ENCODE data around the gene WIPF1. TPM values are rescaled to one million over a fixed set of nuclear protein-coding genes. Genes with fewer than 3 reads are reported as not detected.

WIPF1 gene
- total RNA-seq, 2 experiments from 2014 or later: 465 to 588 TPM

DNA sequence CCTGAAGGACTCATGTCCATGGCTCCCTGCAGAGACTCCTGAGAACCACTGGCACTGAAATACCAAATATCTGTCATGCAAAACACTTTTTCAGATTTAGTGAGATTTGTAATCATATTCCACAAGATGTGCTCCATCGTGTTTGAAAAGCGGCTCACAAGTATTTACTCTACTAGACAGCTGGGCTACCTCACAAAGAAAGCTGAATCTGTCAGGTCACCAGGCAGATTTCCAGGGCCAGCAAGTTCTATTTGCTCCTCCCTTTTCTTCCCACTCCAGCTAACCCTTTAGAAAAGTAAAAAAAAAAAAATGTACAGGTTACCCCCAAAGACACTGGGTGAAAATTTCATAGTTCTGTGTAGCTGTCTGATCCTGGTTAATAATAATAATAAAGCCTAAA, 22.9 kb downstream of the WIPF1 start:
- H3K9me3 Mint-ChIP-seq (ENCODE audit: low read depth): no peaks in the 10 kb centered on the region
- no peak for DNase-seq
- no peak for ATAC-seq
- peaks cover 73% of the 10 kb centered on the region for H3K4me1 Mint-ChIP-seq
- peak overlapping the region; percentile 26 for H3K27ac Mint-ChIP-seq
- H3K27me3 Mint-ChIP-seq: no peaks in the 10 kb centered on the region
- H3K36me3 Mint-ChIP-seq: peaks cover 74% of the 10 kb centered on the region
- H3K4me3 Mint-ChIP-seq: no peak overlapping the region
- CTCF ChIA-PET: interaction anchor here (0.9 to 3.6 kb wide), 6 partner anchors 9 to 123 kb away, joined by 4 to 10 read pairs (median 4); no protein-coding TSS in a partner anchor

DNA sequence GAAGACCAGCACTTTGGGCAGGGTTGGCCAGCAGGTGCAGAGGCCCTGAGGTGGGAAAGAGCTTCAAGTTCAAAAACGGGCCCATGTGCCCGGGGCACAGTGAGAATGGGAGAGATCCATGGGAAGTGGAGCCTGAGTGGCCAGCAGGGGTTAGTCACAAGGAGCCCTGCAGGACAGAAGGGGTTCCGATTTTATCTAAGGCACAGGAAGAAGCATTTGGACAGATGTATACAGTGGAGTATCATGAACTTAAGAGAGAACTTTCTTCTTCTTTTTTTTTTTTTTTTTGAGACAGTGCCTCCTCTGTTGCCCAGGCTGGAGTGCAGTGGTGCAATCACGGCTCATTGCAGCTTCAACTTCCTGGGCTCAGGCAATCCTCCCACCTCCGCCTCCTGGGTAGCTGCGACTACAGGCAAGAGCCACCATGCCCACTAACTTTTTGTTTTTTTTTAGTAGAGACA, 24.0 kb downstream of the WIPF1 start:
- H3K4me1 Mint-ChIP-seq: peaks cover 73% of the 10 kb centered on the region
- DNase-seq (no peak), ATAC-seq (peak; percentile 27)
- H3K27me3 Mint-ChIP-seq: no peaks in the 10 kb centered on the region
- CTCF ChIA-PET: interaction anchor here (0.9 to 3.6 kb wide), 6 partner anchors 8 to 110 kb away, joined by 3 to 10 read pairs (median 4); no protein-coding TSS in a partner anchor
- H3K4me3 Mint-ChIP-seq: no peak overlapping the region
- H3K9me3 Mint-ChIP-seq (ENCODE audit: low read depth): no peaks in the 10 kb centered on the region
- peak overlapping the region; percentile 7 for H3K27ac Mint-ChIP-seq
- H3K36me3 Mint-ChIP-seq: peaks cover 79% of the 10 kb centered on the region

DNA sequence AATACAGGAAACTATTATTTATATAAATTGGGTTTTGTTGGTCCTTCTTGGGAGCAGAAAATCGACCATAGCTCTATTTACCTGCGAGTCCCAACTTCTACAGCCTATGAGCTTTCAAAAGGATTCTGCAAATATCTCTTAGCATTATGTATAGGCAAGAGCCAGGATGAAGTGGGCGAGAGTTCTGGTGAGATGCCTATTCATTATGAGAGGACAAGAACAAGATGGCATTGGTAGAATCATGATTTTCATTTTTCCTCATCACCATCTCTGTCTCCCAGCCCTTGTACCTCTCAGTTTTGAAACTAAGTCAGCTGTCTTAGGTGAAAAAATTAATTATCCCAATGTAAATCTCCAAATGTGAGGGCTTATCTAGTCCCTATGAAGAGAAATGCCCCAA, 25.0 kb downstream of the WIPF1 start:
- CTCF ChIA-PET: interaction anchor here (1.0 to 1.5 kb wide), 3 partner anchors 10 to 31 kb away, joined by 3 to 4 read pairs (median 3); no protein-coding TSS in a partner anchor
- Mint-ChIP-seq H3K4me1 (peaks cover 74% of the 10 kb centered on the region), H3K27me3 (no peaks in the 10 kb centered on the region), H3K27ac (peak overlapping the region; percentile 15), H3K4me3 (no peak overlapping the region), H3K9me3 (ENCODE audit: low read depth) (no peaks in the 10 kb centered on the region), H3K36me3 (peaks cover 80% of the 10 kb centered on the region)
- ATAC-seq: no peak
- DNase-seq: no peak

DNA sequence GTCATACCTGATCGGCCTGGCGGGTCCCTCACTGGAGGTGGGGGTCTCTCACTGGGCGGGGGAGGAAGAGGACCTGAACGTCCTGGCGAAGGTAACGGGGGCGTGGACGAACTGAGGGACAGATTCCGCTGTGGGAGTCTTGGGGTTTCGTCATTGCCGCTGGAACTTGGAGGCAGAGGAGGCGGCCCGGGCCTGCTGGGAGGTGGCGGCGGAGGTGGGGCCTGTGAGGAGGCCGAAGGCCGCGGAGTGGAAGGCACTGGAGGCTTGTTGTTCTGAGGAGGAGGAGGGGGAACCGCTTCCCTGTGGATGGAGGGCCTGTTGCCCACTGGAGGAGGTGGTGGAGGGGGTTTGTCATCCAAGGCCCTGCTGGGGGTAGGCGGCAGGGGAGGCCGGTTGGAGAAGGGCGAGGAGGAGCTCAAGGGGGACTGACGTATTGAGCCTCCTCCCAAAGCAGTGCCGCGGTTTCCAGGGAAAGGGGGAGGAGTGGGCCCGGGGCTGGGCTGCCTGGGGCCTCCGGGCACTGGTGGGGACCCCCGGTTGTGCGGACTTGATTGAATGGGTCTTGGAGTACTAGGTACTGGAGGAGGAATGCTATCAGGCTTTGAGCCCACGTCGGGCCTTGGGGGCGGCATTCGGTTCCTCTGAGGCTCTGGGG, 25.8 kb downstream of the WIPF1 start:
- H3K27me3 Mint-ChIP-seq: no peaks in the 10 kb centered on the region
- CTCF ChIA-PET: interaction anchor here (1.0 to 1.9 kb wide), 4 partner anchors 11 to 32 kb away, joined by 3 to 7 read pairs (median 4); no protein-coding TSS in a partner anchor
- ATAC-seq (no peak), DNase-seq (no peak)
- H3K4me1 Mint-ChIP-seq: peaks cover 75% of the 10 kb centered on the region
- H3K9me3 Mint-ChIP-seq (ENCODE audit: low read depth): no peaks in the 10 kb centered on the region
- peaks cover 84% of the 10 kb centered on the region for H3K36me3 Mint-ChIP-seq
- no peak overlapping the region for H3K4me3 Mint-ChIP-seq
- peak overlapping the region; percentile 37 for H3K27ac Mint-ChIP-seq

DNA sequence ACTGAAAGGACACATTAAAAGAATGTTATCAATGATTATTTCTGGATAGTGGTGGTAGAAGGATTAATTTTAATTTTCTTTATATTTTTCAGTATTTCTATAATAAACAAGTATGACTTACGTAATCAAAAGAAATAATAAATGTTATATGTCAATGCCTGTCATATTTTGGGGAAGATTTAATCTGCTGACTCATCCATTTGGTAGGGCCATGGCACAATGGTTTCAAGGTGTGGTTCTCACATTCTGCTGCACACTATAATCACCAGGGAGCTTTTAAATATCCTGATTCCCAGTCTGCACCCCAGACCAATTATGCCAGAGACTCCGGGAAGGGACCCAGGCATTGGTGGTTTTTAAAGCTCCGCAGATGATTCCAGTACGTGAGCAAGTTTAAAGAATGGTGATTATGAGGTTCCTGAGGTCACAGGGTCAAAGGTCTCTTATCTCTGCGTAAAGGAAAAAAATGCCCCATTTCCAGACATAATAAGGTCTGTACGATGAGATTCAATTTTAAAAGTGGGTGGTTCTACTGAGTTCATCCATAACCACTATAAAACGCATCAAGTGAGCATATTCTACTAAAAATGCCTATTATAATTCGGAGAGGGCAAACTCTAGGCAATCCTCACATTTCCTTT, 27.2 kb downstream of the WIPF1 start:
- no peak for ATAC-seq
- Mint-ChIP-seq H3K4me1 (peaks cover 69% of the 10 kb centered on the region), H3K4me3 (no peak overlapping the region), H3K36me3 (peaks cover 86% of the 10 kb centered on the region), H3K9me3 (ENCODE audit: low read depth) (no peaks in the 10 kb centered on the region), H3K27me3 (no peaks in the 10 kb centered on the region), H3K27ac (no peak overlapping the region)
- CTCF ChIA-PET: interaction anchor here (1.5 to 1.9 kb wide), 3 partner anchors 10 to 115 kb away, joined by 3 to 7 read pairs (median 4); no protein-coding TSS in a partner anchor
- no peak for DNase-seq

DNA sequence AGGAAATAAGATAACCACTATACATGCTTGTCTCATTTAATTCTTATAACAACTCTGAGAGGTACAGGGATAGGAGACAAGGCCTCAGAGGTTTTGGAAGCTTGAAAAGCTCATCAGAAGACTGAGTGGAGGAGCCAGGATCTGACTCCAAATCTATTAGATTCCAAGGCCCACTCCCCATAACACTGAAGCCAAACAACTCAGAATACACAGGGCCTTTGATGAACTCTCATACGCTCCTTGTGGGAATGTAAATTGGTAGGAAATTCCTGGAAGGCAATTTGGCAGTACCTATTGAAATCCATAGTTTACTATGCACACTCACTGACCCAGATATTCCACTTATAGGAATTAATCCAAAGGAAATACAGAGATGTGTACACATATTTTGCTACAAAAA, 27.9 kb downstream of the WIPF1 start:
- Mint-ChIP-seq H3K27ac (peak overlapping the region; percentile 20), H3K9me3 (ENCODE audit: low read depth) (no peaks in the 10 kb centered on the region), H3K36me3 (peaks cover 84% of the 10 kb centered on the region), H3K4me3 (no peak overlapping the region), H3K4me1 (peaks cover 64% of the 10 kb centered on the region), H3K27me3 (no peaks in the 10 kb centered on the region)
- ATAC-seq (no peak), DNase-seq (no peak)
- CTCF ChIA-PET: interaction anchor here (1.5 to 1.9 kb wide), 3 partner anchors 11 to 116 kb away, joined by 3 to 7 read pairs (median 4); no protein-coding TSS in a partner anchor

DNA sequence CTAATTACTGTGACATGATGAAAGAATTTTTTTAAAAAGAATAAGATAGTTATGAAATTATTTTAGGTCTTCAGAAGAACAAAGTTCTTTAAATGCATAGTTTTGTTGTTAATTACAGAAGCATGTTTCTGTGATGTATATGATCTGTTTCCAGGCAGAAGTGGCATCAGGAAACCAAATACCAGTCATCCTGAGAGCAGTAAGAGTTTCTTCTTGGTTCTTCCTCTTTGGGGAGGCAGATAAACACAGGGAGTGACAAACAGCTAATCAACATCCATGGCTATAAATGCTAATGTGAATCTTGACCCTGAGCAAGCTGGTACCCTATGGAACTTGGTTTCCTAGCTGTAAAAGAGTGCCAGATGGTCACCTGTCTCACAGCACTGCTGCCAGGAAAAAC, 29.2 kb downstream of the WIPF1 start:
- Mint-ChIP-seq H3K27ac (peak overlapping the region; percentile 24), H3K4me1 (peaks cover 53% of the 10 kb centered on the region)
- ATAC-seq: peak; percentile 63

DNA sequence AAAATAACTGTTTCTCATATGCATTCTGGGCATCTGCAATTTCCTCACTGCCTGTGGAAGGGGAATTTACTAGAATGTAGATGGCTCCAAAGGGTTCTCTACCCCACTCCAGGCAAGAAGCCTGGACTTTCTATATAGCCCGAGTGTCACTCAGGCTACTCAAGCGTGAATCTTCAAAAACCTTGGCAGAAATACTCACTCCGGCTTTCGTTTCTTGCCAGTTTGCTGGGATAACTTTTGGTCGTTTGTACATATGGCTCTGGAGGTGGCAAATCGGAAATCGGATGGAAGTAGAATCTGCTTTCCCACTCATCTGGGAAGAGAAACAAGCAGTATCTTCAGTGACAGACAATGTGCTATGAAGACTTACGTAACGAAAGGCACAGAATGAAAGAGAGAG, 30.7 kb downstream of the WIPF1 start:
- Mint-ChIP-seq H3K9me3 (ENCODE audit: low read depth) (no peaks in the 10 kb centered on the region), H3K36me3 (peaks cover 81% of the 10 kb centered on the region), H3K27ac (no peak overlapping the region), H3K27me3 (no peaks in the 10 kb centered on the region), H3K4me1 (peaks cover 47% of the 10 kb centered on the region), H3K4me3 (no peak overlapping the region)
- CTCF ChIA-PET: interaction anchor here (1.7 to 3.6 kb wide), 2 partner anchors 31 to 105 kb away, joined by 5 to 16 read pairs; partner anchors contain the start of gene WIPF1
- DNase-seq (peak; percentile 8), ATAC-seq (no peak)

More for the DNA sequence above, 29.2 kb downstream of the WIPF1 start:
- H3K9me3 Mint-ChIP-seq (ENCODE audit: low read depth): no peaks in the 10 kb centered on the region
- H3K36me3 Mint-ChIP-seq: peaks cover 82% of the 10 kb centered on the region
- CTCF ChIA-PET: interaction anchor here (0.9 to 3.6 kb wide), 8 partner anchors 14 to 120 kb away, joined by 3 to 16 read pairs (median 4); partner anchors contain the start of gene WIPF1
- peak; percentile 36 for DNase-seq
- no peak overlapping the region for H3K4me3 Mint-ChIP-seq
- no peaks in the 10 kb centered on the region for H3K27me3 Mint-ChIP-seq

DNA sequence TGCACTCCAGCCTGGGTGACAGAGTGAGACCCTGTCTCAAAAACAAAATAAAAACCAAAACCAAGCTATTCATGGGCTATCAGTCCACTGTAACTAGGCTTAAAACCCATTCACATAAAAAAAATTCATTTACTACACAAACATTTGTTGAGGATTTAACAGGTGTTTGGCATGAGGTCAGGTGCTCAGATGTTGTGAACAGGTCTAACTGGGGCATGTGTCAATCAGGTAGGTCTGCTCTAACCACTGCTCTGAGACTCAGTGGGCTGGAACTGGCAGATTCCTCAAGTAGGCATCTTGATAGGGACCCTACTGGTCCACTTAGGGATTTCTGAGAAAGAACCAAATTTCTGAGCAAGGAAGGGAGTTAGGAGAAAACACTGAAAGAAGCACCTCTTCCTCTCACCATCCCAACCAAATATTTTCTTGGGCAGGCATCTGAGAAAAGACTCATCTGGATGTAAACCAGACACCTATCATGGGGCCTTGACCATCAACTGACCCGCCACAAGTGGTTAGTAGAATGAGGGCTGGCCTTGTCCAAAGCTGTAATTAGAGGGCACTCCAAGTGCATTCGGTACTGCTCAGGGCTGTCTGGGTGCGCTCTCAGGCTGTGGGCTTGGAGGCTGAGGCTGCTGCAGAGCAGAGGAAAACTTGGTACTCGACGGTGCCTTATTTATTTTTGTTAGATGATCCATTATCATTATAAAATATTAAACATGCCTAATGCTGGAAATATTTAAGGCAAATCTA, 33.9 kb downstream of the WIPF1 start:
- CTCF ChIA-PET: interaction anchor here (0.8 to 0.9 kb wide), 2 partner anchors 9 to 13 kb away, joined by 3 read pairs; no protein-coding TSS in a partner anchor
- no peak for ATAC-seq

DNA sequence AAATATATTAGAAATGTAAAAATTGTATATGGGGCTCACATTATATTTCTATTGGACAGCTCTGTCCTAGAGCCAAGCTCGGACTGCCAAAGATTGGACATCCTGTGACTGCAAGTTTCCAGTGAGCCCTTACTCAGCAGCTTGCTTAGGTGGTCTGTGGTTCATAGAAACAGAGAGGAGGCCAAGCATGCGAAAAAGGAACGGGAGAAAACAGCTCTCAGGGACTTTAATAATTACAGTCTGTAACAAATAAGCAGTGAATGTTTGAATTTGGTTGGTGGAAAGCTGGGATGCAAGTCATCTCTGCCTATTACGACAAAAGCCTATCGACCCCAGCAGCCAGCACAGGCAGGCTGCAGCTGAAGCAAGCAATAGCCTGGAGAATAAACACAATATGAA, 35.6 kb downstream of the WIPF1 start:
- Mint-ChIP-seq H3K9me3 (ENCODE audit: low read depth) (no peaks in the 10 kb centered on the region), H3K4me1 (peaks cover 11% of the 10 kb centered on the region), H3K4me3 (no peak overlapping the region), H3K36me3 (peaks cover 64% of the 10 kb centered on the region), H3K27me3 (no peaks in the 10 kb centered on the region), H3K27ac (no peak overlapping the region)
- ATAC-seq (no peak), DNase-seq (peak; percentile 4)
- CTCF ChIA-PET: interaction anchor here (1.1 to 2.5 kb wide), 2 partner anchors 13 to 100 kb away, joined by 3 to 10 read pairs; no protein-coding TSS in a partner anchor

More for the DNA sequence above, 33.9 kb downstream of the WIPF1 start:
- Mint-ChIP-seq H3K27me3 (no peaks in the 10 kb centered on the region), H3K36me3 (peaks cover 70% of the 10 kb centered on the region), H3K4me1 (peaks cover 20% of the 10 kb centered on the region), H3K4me3 (no peak overlapping the region), H3K9me3 (ENCODE audit: low read depth) (no peaks in the 10 kb centered on the region), H3K27ac (peak overlapping the region; percentile 46)
- peak; percentile 30 for DNase-seq

DNA sequence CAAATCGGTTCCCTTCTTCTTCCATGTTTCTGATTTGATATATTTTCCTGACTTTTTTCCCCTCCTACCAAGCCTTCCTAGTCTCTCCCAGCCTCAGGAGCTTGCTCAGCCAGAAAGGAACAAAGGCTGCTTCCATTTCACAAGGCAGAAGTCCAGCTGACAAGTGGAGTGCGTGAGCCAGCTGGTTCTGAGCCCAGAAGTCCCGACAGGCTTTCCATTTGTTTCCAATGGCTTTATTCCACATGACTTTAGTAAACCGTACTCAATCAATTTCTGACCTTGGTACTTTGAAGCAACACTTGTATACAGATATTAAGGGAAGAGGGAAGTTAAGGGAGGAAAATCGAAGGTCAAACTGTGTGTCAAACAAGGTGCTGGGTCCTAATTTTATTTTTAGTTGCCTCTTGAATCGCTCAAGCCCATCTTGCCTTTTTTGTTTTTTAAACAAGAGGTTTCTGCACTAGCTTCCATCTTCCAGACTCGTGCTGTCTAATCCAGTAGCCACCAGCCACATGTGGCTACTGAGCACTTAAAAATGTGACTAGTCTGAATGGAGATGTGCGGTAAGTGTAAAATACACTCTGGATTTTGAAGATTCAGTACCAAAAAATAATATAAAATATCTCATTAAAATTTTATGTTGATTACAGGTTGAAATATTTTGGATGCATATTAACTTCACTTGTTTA, 36.2 kb downstream of the WIPF1 start:
- CTCF ChIA-PET: interaction anchor here (1.1 to 2.5 kb wide), 2 partner anchors 14 to 100 kb away, joined by 3 to 10 read pairs; no protein-coding TSS in a partner anchor
- no peak overlapping the region for H3K4me3 Mint-ChIP-seq
- no peaks in the 10 kb centered on the region for H3K9me3 Mint-ChIP-seq (ENCODE audit: low read depth)
- peaks cover 59% of the 10 kb centered on the region for H3K36me3 Mint-ChIP-seq
- peaks cover 12% of the 10 kb centered on the region for H3K4me1 Mint-ChIP-seq
- no peak for ATAC-seq
- peak overlapping the region; percentile 65 for H3K27ac Mint-ChIP-seq
- DNase-seq: peak; percentile 16
- H3K27me3 Mint-ChIP-seq: no peaks in the 10 kb centered on the region

DNA sequence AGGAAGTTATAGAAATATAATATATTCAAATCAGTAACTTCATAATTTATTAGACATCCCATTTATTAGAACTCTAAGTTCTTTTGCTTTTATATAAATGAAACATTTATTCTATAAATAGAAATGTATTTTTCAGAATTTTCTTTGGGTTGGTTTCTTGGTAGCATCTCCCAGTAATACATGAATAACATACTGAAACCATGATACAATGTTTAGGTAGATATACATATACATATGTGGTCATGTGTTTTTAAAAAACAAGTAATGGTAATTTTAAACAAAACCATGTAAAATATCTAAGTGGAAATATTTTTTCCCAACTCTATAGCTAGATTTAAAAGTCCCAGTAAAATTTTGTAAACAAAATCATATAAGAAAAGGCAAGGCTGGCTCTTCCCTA, 36.9 kb downstream of the WIPF1 start:
- CTCF ChIA-PET: interaction anchor here (0.6 to 2.5 kb wide), 2 partner anchors 15 to 127 kb away, joined by 3 to 10 read pairs; no protein-coding TSS in a partner anchor
- Mint-ChIP-seq H3K4me1 (peaks cover 16% of the 10 kb centered on the region), H3K9me3 (ENCODE audit: low read depth) (no peaks in the 10 kb centered on the region), H3K4me3 (no peak overlapping the region), H3K36me3 (peaks cover 60% of the 10 kb centered on the region), H3K27me3 (no peaks in the 10 kb centered on the region), H3K27ac (no peak overlapping the region)
- DNase-seq (no peak), ATAC-seq (no peak)

Measured in activated CD8-positive, alpha-beta memory T cell treated with anti-CD3 and anti-CD28 coated beads, Interleukin-2, amount 10 ng/mL, durations not matched to agents 7 days and 5 days (primary cell).